GM13976 (cell line): ENCODE data around the gene CFAP299.

Experiments
- DNase-seq: peaks from one replicate; pipeline ENCODE4 v3.0.0; 2012; ENCODE audit warnings: low spot score
- in situ Hi-C: fragments of 300-500 bp; cut with MboI; formaldehyde crosslinking; loops from one replicate; pipeline ENCODE4 v1.12.0; 2022; ENCODE audit warnings: low sequenced_read_pairs, mixed read lengths, inconsistent platforms; ENCODE audit not compliant: unreplicated experiment
- TF ChIP-seq, protein P1 (sequence below): IDR thresholded peaks from 2 replicates; pipeline ENCODE4 v1.5.1; 2012; ENCODE audit warnings: borderline replicate concordance, mild to moderate bottlenecking; ENCODE audit not compliant: insufficient read depth; ENCODE audit errors: extremely low read depth, missing control alignments, control extremely low read depth

CFAP299 gene

DNA sequence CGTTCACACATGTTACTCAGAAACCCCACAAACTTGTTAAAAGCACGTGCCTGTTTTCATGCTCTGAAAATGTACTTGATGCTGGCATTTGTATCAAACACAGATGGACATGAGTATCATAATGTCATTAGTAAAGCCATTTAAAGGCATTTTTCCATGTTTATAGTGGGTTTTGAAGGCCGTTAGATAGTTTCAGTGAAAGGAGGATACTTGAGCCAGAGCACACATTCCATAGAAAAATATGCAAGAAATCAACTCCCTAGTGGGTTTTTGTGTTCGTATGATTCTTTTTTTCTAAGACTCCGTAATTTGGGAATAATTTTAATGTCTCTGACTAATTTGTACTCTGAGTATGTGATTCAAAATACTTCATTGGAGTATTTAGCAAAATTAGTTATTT, 478.7 kb downstream of the CFAP299 start:
- in situ Hi-C loops: no loop called here
- DNase-seq: no peak
- TF ChIP-seq, protein P1, sequence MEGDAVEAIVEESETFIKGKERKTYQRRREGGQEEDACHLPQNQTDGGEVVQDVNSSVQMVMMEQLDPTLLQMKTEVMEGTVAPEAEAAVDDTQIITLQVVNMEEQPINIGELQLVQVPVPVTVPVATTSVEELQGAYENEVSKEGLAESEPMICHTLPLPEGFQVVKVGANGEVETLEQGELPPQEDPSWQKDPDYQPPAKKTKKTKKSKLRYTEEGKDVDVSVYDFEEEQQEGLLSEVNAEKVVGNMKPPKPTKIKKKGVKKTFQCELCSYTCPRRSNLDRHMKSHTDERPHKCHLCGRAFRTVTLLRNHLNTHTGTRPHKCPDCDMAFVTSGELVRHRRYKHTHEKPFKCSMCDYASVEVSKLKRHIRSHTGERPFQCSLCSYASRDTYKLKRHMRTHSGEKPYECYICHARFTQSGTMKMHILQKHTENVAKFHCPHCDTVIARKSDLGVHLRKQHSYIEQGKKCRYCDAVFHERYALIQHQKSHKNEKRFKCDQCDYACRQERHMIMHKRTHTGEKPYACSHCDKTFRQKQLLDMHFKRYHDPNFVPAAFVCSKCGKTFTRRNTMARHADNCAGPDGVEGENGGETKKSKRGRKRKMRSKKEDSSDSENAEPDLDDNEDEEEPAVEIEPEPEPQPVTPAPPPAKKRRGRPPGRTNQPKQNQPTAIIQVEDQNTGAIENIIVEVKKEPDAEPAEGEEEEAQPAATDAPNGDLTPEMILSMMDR: no peak

DNA sequence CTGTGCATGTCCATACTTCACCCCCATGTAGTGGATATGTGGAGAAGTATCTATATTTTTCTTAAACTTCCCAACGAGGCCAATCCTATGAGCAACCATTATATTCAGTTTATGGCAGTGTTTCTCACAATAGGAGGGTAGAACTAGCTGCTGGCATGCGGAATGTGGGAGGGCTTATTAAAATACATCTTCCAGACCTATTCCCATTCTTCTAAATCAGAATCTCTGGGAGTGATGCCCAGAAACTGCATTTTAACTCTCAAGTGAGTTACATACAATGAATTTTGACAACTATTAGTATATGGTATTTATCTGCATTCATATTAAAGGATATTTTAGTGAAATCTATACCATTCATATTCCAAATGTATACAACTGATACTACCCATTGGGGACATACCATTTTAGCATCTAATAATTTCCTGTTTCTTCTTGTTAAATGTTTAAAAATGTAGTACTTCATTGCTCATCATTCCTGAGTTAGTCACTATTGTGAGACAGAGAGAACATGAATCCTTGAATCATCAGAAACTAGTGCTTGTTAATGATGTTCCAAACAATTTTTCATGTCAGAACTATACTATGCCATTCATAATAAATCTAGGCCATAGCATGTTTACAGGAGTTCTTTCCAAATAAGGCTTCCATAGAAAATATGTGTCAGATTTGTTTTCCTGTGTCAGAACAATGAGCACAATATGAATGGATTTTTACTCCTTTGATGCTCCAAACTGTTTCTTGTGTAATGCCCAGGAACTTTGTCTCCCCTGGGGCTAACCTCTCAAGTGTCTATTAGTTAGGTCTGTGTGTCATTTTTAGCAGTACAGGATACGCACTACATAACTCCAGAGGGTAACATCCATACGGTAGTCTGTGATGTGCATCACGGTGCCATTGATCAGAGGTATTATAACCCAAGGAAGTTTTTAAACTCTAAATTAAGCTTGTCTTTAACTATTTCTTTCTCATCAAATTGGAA, 496.1 kb downstream of the CFAP299 start:
- in situ Hi-C loops: no loop called here
- DNase-seq: no peak
- TF ChIP-seq, protein P1: no peak

DNA sequence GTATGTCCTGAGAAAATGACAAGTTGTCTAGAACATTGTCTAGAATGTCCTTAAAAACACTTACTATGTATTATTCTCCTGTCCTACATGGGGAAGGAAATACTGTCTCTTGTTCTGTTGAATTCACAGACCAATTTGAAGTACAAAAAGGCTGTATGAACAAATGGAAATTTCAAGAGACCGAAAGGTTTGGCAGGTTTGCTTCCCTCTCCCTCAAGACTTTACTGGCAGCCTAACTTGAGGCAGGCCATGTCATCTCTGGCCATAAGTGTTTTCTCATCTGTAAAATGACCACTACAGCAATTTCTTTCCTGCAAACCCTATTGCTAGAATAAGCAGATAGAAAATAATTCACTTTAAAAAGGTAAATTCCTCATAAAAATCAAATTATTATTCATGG, 503.8 kb downstream of the CFAP299 start:
- no peak for DNase-seq
- in situ Hi-C loops: no loop called here
- TF ChIP-seq, protein P1: no peak

DNA sequence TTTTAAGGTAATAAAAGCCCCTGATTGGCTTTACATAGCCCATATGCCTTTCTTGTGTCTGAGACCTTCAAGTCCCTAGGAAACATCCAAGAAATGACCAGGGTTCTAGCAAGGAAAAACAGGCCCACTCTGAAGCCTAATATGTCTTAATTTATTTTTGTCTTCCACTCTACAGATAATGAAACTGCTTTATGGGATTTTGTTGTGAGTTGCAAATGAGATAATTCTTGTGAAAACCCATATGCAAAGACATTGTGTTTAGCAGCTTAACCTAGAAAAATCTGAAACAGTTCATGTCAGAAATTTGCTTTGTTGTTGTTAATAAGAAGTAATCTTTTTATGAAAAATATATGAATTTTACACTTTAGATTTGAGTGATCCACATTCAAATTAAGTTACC, 504.3 kb downstream of the CFAP299 start:
- in situ Hi-C loops: no loop called here
- DNase-seq: no peak
- TF ChIP-seq, protein P1: no peak

DNA sequence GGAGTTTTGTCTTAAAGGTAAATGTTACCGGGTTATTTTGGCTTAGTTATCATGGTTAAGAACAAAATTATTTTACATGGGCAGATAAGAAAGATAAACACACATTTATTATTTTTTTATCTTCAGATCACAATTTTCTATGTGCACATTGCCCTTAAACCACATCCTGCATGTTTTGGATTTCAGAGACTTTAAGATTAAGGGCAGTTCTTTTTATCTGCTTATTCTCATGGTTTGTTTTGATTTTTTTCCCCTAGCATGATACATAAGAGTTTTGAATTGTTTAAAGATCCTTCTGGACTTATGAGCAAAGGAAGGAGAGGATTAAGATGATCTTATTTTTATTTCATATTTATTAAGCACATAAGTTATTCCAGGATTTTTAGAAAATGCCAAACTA, 504.9 kb downstream of the CFAP299 start:
- in situ Hi-C loops: no loop called here
- no peak for DNase-seq
- TF ChIP-seq, protein P1: no peak

DNA sequence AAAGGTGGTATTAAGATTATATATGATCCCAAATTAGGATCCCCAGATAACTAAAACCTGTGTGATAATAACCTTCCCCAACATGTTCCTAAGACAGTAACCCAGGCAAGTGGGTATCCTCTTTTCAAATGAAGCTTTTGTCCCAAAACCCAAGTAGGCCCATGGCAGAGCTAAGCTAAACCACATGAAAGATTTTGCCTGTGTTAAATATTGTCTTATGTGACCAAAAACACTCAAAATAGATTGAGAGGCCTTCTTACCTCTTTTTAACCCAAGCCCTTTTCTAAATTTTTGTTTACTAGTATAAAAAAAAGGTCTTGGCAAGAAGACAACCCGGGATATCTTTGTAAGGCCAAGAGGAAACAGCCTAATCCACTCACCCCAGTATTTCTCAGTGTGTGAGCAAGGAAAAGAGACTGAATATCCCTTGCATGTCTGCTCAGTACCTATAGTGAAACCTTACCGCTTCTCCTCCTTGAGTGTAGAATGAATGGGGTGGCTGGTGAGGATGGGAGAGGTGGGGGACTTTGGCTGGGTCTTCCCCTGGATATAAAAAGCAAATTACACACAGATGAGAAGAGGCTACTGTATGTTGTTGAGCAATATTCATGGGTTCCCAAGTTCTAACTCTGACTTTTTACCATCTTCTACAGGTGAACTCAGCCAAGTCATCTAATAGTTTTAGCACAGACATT, 506.2 kb downstream of the CFAP299 start:
- no peak for DNase-seq
- TF ChIP-seq, protein P1: no peak
- in situ Hi-C loops: no loop called here
